HCT116 (cell line): Measurements from ENCODE around the gene TLR1. TPM values are rescaled to one million over a fixed set of nuclear protein-coding genes. Genes with fewer than 3 reads are reported as not detected.

Source experiments
- ATAC-seq: fragments of 200-7000 bp; cut with Tn5 transposase; 2 replicates; pipeline ENCODE4 v1.9.1; 2020; ENCODE audit warnings: mild to moderate bottlenecking, moderate library complexity
- BruUV-seq: library from RNA; stranded (reverse); fragments of 400-500 nt; replicated peaks from 2 replicates; lab custom pipeline; 2021; lab: Mats Ljungman, UMichigan
- CTCF ChIA-PET: fragments of 300-600 bp; sonication (Branson Sonifier 250); formaldehyde crosslinking; loops from one replicate; lab custom pipeline; 2021; ENCODE audit warnings: antibody characterized with exemption; lab: Charles Lee
- POLR2A ChIA-PET: fragments of 300-600, 350-600 bp; sonication (Branson Sonifier 250); formaldehyde crosslinking; loops from one replicate; lab custom pipeline; 2021; ENCODE audit warnings: antibody characterized with exemption; lab: Charles Lee
- RAD21 ChIA-PET, 2 experiments: fragments of 300-600 bp; sonication (Branson Sonifier 250); formaldehyde crosslinking; loops; one replicate each; lab custom pipeline; 2023; ENCODE audit warnings: low total read pairs in 2 of 2; ENCODE audit not compliant: uncharacterized antibody in 2 of 2, unreplicated experiment in 2 of 2, low non-redundant PET in 1 of 2; lab: Charles Lee
- DNase-seq: peaks from one replicate; pipeline ENCODE4 v3.0.0-alpha.2; 2010; ENCODE audit warnings: low read depth, low spot score
- H2AFZ ChIP-seq: fragments of 200-600 bp; shearing (Covaris generic), sonication (generic); 2 replicates; pipeline ENCODE4 v1.6.1; 2017; ENCODE audit warnings: low read depth, mixed run types, mixed read lengths, antibody characterized with exemption, low read length; ENCODE audit not compliant: poor library complexity, severe bottlenecking
- H3K27ac ChIP-seq: 2 replicates; pipeline ENCODE4 v1.5.1; 2012; ENCODE audit warnings: low read depth, low read length
- H3K27me3 ChIP-seq: fragments of 200-600 bp; sonication (generic); 2 replicates; pipeline ENCODE4 v1.6.1; 2016; ENCODE audit warnings: mixed run types, low read length, mixed read lengths; ENCODE audit not compliant: insufficient read depth
- H3K36me3 ChIP-seq, 2 experiments: fragments of 200-500 bp in 1 of 2; fragments of 200-600 bp in 1 of 2; sonication (Bioruptor generic) in 1 of 2; sonication (generic) in 1 of 2; 2 replicates each; pipeline versions ENCODE4 v1.5.1 to v1.6.1; 2014 to 2016; ENCODE audit warnings: low read length in 2 of 2, inconsistent platforms in 1 of 2, mixed read lengths in 1 of 2, mixed run types in 1 of 2; ENCODE audit not compliant: insufficient read depth in 2 of 2, control insufficient read depth in 1 of 2
- H3K4me1 ChIP-seq, 2 experiments: fragments of 200-600 bp in 1 of 2; sonication (generic) in 1 of 2; 2 replicates each; pipeline versions ENCODE4 v1.5.1 to v1.6.1; 2012 to 2017; ENCODE audit warnings: low read length in 2 of 2, inconsistent platforms in 1 of 2, mild to moderate bottlenecking in 1 of 2, mixed read lengths in 1 of 2, mixed run types in 1 of 2, moderate library complexity in 1 of 2; ENCODE audit not compliant: insufficient read depth in 2 of 2, control insufficient read depth in 1 of 2
- H3K4me2 ChIP-seq: fragments of 200-600 bp; sonication (generic); 2 replicates; pipeline ENCODE4 v1.6.1; 2017; ENCODE audit warnings: mixed run types, low read length, mixed read lengths
- H3K4me3 ChIP-seq, 2 experiments: fragments of 200-600 bp in 1 of 2; sonication (generic) in 1 of 2; replicated peaks in 1 of 2; 2 replicates each; pipeline ENCODE4 v1.5.1; 2011 to 2016; ENCODE audit warnings: low read length in 2 of 2, control low read depth in 1 of 2, low read depth in 1 of 2, mild to moderate bottlenecking in 1 of 2, mixed read lengths in 1 of 2, mixed run types in 1 of 2
- H3K79me2 ChIP-seq: fragments of 200-600 bp; sonication (generic); 2 replicates; pipeline ENCODE4 v1.6.1; 2017; ENCODE audit warnings: mild to moderate bottlenecking, mixed run types, low read length, moderate library complexity, mixed read lengths; ENCODE audit not compliant: insufficient read depth
- H3K9ac ChIP-seq: fragments of 200-600 bp; sonication (generic); 2 replicates; pipeline ENCODE4 v1.6.1; 2016; ENCODE audit warnings: low read length, mixed read lengths
- H3K9me2 ChIP-seq: fragments of 200-600 bp; sonication (generic), shearing (Covaris generic); 2 replicates; pipeline ENCODE4 v1.6.1; 2017; ENCODE audit warnings: mixed run types, mild to moderate bottlenecking, moderate library complexity; ENCODE audit not compliant: insufficient read depth
- H3K9me3 ChIP-seq, 2 experiments: fragments of 200-500 bp in 1 of 2; fragments of 200-600 bp in 1 of 2; sonication (Bioruptor generic) in 1 of 2; sonication (generic) in 1 of 2; 2 replicates each; pipeline ENCODE4 v1.6.1; 2014 to 2017; ENCODE audit warnings: low read length in 2 of 2, mixed read lengths in 2 of 2, inconsistent platforms in 1 of 2, low read depth in 1 of 2, mild to moderate bottlenecking in 1 of 2, mixed run types in 1 of 2, moderate library complexity in 1 of 2; ENCODE audit not compliant: control insufficient read depth in 1 of 2, insufficient read depth in 1 of 2
- H4K20me1 ChIP-seq: fragments of 200-600 bp; sonication (generic), shearing (Covaris generic); 2 replicates; pipeline ENCODE4 v1.6.1; 2017; ENCODE audit warnings: mixed run types, mild to moderate bottlenecking, moderate library complexity; ENCODE audit not compliant: insufficient read depth
- ATF3 ChIP-seq: IDR thresholded peaks from 2 replicates; pipeline ENCODE4 v1.6.1; 2012
- EZH2phosphoT487 ChIP-seq: fragments of 200-600 bp; IDR thresholded peaks from 2 replicates; pipeline ENCODE4 v1.6.1; 2018; ENCODE audit warnings: antibody characterized with exemption, borderline replicate concordance
- FOSL1 ChIP-seq: IDR thresholded peaks from 2 replicates; pipeline ENCODE4 v1.6.1; 2012; ENCODE audit warnings: low read depth
- JUND ChIP-seq: IDR thresholded peaks from 2 replicates; pipeline ENCODE4 v1.6.1; 2012
- MAX ChIP-seq: IDR thresholded peaks from 2 replicates; pipeline ENCODE4 v1.6.1; 2012
- POLR2A ChIP-seq: IDR thresholded peaks from 2 replicates; pipeline ENCODE4 v1.7.0; 2011; ENCODE audit warnings: borderline replicate concordance; ENCODE audit not compliant: insufficient read depth, insufficient read length; ENCODE audit errors: extremely low read depth
- RAD21 ChIP-seq: IDR thresholded peaks from 2 replicates; pipeline ENCODE4 v1.6.1; 2012; ENCODE audit warnings: low read depth, mild to moderate bottlenecking
- REST ChIP-seq: IDR thresholded peaks from 2 replicates; pipeline ENCODE4 v1.6.1; 2012; ENCODE audit warnings: low read depth
- SIN3A ChIP-seq: IDR thresholded peaks from 2 replicates; pipeline ENCODE4 v1.6.1; 2012; ENCODE audit warnings: low read depth
- SP1 ChIP-seq: IDR thresholded peaks from 2 replicates; pipeline ENCODE4 v1.6.1; 2012; ENCODE audit warnings: low read depth
- ZBTB33 ChIP-seq: IDR thresholded peaks from 2 replicates; pipeline ENCODE4 v1.6.1; 2011; ENCODE audit warnings: mild to moderate bottlenecking, low read length, moderate library complexity; ENCODE audit not compliant: insufficient replicate concordance; ENCODE audit errors: extremely low read depth
- ZFX ChIP-seq: fragments of 450-650 bp; IDR thresholded peaks from 2 replicates; pipeline ENCODE4 v1.6.1; 2017
- ZNF274 ChIP-seq: fragments of 200-500 bp; sonication (Bioruptor generic); IDR thresholded peaks from 2 replicates; pipeline ENCODE4 v1.6.1; 2014; ENCODE audit warnings: mild to moderate bottlenecking, low read depth, low read length, inconsistent platforms
- intact Hi-C: fragments of 100-400 bp; cut with micrococcal nuclease; formaldehyde crosslinking; loops from 2 replicates; pipeline ENCODE4 v1.10.0; 2022
- total RNA-seq: library from RNA; stranded (reverse); gene quantifications from one replicate; pipeline ENCODE4 v1.2.1, GENCODE V29; 2021; ENCODE audit not compliant: unreplicated experiment

TLR1 gene
- total RNA-seq, 1 experiment from 2014 or later: 1.4 TPM

GRCh38 chr4:38795087-38795486 lies 9.5 kb downstream of the TLR1 start:
- no peak overlapping the region for H3K9ac ChIP-seq
- H3K36me3 ChIP-seq: no peaks in the 10 kb centered on the region
- H3K27me3 ChIP-seq: no peaks in the 10 kb centered on the region
- ChIA-PET RAD21 (no interaction called here), POLR2A (no interaction called here), CTCF (interaction anchor here (1.3 kb wide), 1 partner anchor 36 kb away, joined by 4 read pairs; no protein-coding TSS in a partner anchor)
- H3K4me1 ChIP-seq: no peaks in the 10 kb centered on the region
- H3K9me3 ChIP-seq: no peaks in the 10 kb centered on the region
- no peak overlapping the region for H3K4me2 ChIP-seq
- ATAC-seq (no peak), DNase-seq (no peak)
- H3K79me2 ChIP-seq: no peaks in the 10 kb centered on the region
- H2AFZ ChIP-seq: no peak overlapping the region
- TF ChIP-seq ZNF274 (no peak), REST (no peak), EZH2phosphoT487 (no peak), ATF3 (no peak)
- TF ChIP-seq, all 23 proteins: peak for 0
- intact Hi-C loops: no loop called here
- Histone ChIP-seq H3K4me3 (no peak overlapping the region), H3K27ac (no peak overlapping the region), H3K9me2 (no peaks in the 10 kb centered on the region), H4K20me1 (no peaks in the 10 kb centered on the region)
- BruUV-seq: no TSS peak

GRCh38 chr4:38794051-38794450 lies 10.5 kb downstream of the TLR1 start:
- no peaks in the 10 kb centered on the region for H3K27me3 ChIP-seq
- BruUV-seq: no TSS peak
- ATAC-seq (no peak), DNase-seq (no peak)
- H2AFZ ChIP-seq: no peak overlapping the region
- H3K27ac ChIP-seq: no peak overlapping the region
- ChIA-PET CTCF (interaction anchor here (1.3 kb wide), 1 partner anchor 35 kb away, joined by 4 read pairs; no protein-coding TSS in a partner anchor), RAD21 (no interaction called here), POLR2A (no interaction called here)
- no peak overlapping the region for H3K4me2 ChIP-seq
- no peaks in the 10 kb centered on the region for H4K20me1 ChIP-seq
- H3K9ac ChIP-seq: no peak overlapping the region
- H3K4me1 ChIP-seq: no peaks in the 10 kb centered on the region
- no peak overlapping the region for H3K4me3 ChIP-seq
- no peaks in the 10 kb centered on the region for H3K9me3 ChIP-seq
- no peaks in the 10 kb centered on the region for H3K9me2 ChIP-seq
- no peaks in the 10 kb centered on the region for H3K36me3 ChIP-seq
- TF ChIP-seq POLR2A: no peak
- TF ChIP-seq SIN3A: no peak
- TF ChIP-seq ZNF274: no peak
- TF ChIP-seq SP1: no peak
- no peak for TF ChIP-seq ATF3
- no peak for TF ChIP-seq FOSL1
- no peak for TF ChIP-seq JUND
- no peak for TF ChIP-seq ZBTB33
- TF ChIP-seq ZFX: no peak
- TF ChIP-seq MAX: no peak
- no peak for TF ChIP-seq RAD21
- H3K79me2 ChIP-seq: no peaks in the 10 kb centered on the region
- intact Hi-C loops: no loop called here
